HepG2 (cell line): Measurements from ENCODE around the gene KCNK7. TPM values are rescaled to one million over a fixed set of nuclear protein-coding genes. Genes with fewer than 3 reads are reported as not detected.

ENCODE experiments used
- BCL6 ChIP-seq: IDR thresholded peaks from 2 replicates; pipeline ENCODE4 v1.6.1; 2016; ENCODE audit warnings: missing genetic modification reagents, missing compliant biosample characterization
- GATAD2A ChIP-seq: IDR thresholded peaks from 2 replicates; pipeline ENCODE4 v1.6.1; 2016
- GMEB2 ChIP-seq: IDR thresholded peaks from 2 replicates; pipeline ENCODE4 v1.6.1; 2016; ENCODE audit warnings: missing biosample characterization, missing genetic modification reagents, low read depth
- NCOR1 ChIP-seq: fragments of 200-600 bp; sonication (generic); IDR thresholded peaks from 2 replicates; pipeline ENCODE4 v1.7.0; 2017; ENCODE audit warnings: antibody characterized with exemption, low read length, borderline replicate concordance
- PATZ1 ChIP-seq: sonication (generic); formaldehyde crosslinking; IDR thresholded peaks from 2 replicates; pipeline ENCODE4 v1.4.0; 2020; ENCODE audit warnings: missing genetic modification reagents
- XRCC5 ChIP-seq: fragments of 200-400 bp; formaldehyde crosslinking; optimal IDR thresholded peaks from 2 replicates; pipeline ENCODE3; 2017; ENCODE audit warnings: mild to moderate bottlenecking, low read length
- ZNF580 ChIP-seq: IDR thresholded peaks from 2 replicates; pipeline ENCODE4 v1.6.1; 2016; ENCODE audit warnings: low read depth, borderline replicate concordance
- ZNF589 ChIP-seq: sonication (generic); formaldehyde crosslinking; conservative IDR thresholded peaks from 2 replicates; pipeline ENCODE4 v1.8.0; 2022; ENCODE audit warnings: mild to moderate bottlenecking, moderate library complexity, missing genetic modification reagents
- ZNF646 ChIP-seq: sonication (generic); formaldehyde crosslinking; IDR thresholded peaks from 2 replicates; pipeline ENCODE4 v1.9.0; 2021; ENCODE audit warnings: mild to moderate bottlenecking, missing genetic modification reagents
- polyA plus RNA-seq, 8 experiments: library from polyadenylated mRNA; depleted of rRNA in 3 of 8; stranded (reverse) in 7 of 8; unstranded in 1 of 8; fragments of >200 nt; fragmentation: Illumina TruSeq in 4 of 8; extraction: Trizol in 4 of 8; gene quantifications; 2 replicates each; pipeline versions ENCODE4 v1.2.1 to v1.2.3, GENCODE V29; 2011 to 2016; ENCODE audit warnings: low read depth in 4 of 8, missing spikeins in 1 of 8, mixed read lengths in 1 of 8; ENCODE audit not compliant: insufficient read depth in 1 of 8
- total RNA-seq, 5 experiments: library from RNA; depleted of rRNA; stranded (reverse); fragments of >200 nt; fragmentation: Illumina TruSeq; extraction: Trizol; gene quantifications; 2 replicates each; pipeline ENCODE4 v1.2.3, GENCODE V29; 2016; ENCODE audit warnings: low read depth in 1 of 5

The KCNK7 gene
- total and polyA plus RNA-seq, 2 of the 13 experiments (the other 11 are each of a cell fraction or from before 2014, with no cell fraction given): 0.11 TPM; not detected in 1

- TF ChIP-seq ZNF646 (CRISPR knock-in tag): no peak
- TF ChIP-seq BCL6 (CRISPR knock-in tag): 0 out of 2 replicates have a peak, but pooled peaks have one; percentile 10
- TF ChIP-seq PATZ1 (CRISPR knock-in tag): peak; percentile 50; the same call in 1 of the 2 replicates
- TF ChIP-seq ZNF589: 0 out of 2 replicates have a peak, but pooled peaks have one; percentile 25
- 0 out of 2 replicates have a peak, but pooled peaks have one; percentile 11 for TF ChIP-seq GATAD2A (CRISPR knock-in tag)
- TF ChIP-seq XRCC5: peak; percentile 24
- TF ChIP-seq ZNF580 (CRISPR knock-in tag): no peak
- no peak for TF ChIP-seq NCOR1
- TF ChIP-seq GMEB2: no peak
Measured at GRCh38 chr11:65576867-65577755, 18.5 kb downstream of the KCNK7 start (continued).
